RPMI7951 (cell line): ENCODE data around the gene FERMT2. TPM values are rescaled to one million over a fixed set of nuclear protein-coding genes. Genes with fewer than 3 reads are reported as not detected.
"Not testable (repeated sequence)": the region's sequence is repeated elsewhere in the genome, so short reads cannot be mapped to it uniquely, and the experiment has no call there.

Experiments used
- DNase-seq: peaks from one replicate; pipeline ENCODE4 v3.0.0-alpha.2; 2012; ENCODE audit warnings: low read depth
- total RNA-seq: library from RNA; depleted of rRNA; stranded (reverse); fragments of >200 nt; shearing (Covaris generic); gene quantifications from 2 replicates; pipeline ENCODE4 v1.2.3, GENCODE V29; 2014

FERMT2 gene
- total RNA-seq, 1 experiment from 2014 or later = 84.1 TPM

DNA sequence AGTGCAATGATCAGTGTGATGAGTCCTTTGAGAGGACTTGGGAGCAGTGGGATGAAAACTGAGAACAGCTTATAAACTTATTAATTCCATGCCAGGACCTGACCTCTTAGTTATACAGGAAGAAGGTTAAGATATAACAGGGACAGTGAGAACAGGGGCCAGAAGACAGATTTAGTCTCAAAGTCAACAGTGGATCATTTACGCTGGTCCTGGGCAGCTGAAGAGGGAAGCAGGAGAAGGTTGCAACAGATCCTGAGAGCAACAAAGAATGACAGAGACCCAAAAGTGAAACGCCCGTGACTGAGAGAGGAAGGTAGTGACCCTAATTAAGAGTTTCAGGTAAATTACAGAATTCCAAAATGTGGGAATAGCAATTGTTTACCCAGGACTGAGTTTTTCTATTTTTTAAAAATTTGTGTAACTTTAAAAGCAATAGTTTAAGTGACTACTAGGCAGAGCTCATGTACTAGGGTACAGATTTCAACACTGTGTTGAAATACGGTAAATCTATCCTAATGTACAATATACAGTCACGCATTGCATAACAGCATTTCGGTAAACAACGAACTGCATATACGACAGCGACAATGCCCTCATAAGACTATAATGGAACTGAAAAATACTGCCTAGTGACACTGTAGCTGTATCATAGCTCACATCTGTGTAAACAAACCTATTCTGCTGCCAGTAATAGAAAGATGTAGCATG lies 81.8 kb downstream of the FERMT2 start:
- no peak for DNase-seq

DNA sequence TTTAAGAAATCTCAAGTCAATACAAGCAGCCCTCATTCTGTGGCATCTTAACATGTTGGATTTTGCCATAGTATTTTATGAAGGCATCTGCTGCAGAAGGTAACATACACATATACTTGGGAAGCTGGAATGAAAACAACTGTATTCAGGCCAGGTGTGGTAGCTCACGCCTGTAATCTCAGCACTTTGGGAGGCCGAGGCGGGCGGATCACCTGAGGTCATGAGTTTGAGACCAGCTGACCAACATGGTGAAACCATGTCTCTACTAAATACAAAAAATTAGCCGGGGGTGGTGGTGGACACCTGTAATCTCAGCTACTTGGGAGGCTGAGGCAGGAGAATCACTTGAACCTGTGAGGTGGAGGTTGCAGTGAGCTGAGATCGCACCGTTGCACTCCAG lies 86.0 kb downstream of the FERMT2 start:
- DNase-seq = not testable (repeated sequence)

- no peak for DNase-seq
Observed at GRCh38 chr14:52863334-52863700, 87.5 kb downstream of the FERMT2 start.

- peak; percentile 40 for DNase-seq
Observed at GRCh38 chr14:52862632-52863333, 88.1 kb downstream of the FERMT2 start.

DNA sequence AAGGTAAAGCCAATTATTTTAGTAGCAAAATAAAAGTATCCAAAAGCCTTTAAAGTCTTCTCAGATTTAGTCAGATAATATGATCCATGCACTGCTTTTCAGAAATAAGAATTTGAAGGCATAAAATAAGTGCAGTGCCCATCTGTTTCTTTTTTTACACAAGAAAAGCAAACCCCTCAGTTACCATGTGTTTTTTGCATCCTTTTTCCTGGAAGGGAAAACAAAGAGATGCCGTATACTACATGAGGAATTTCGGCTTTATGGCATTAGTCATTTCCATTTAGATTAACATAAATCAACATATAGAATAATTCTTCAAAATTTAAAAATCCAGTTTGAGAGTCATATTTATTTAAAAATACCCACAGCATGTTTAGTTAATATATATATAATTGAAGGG lies 89.4 kb downstream of the FERMT2 start:
- DNase-seq = no peak

GRCh38 chr14:52860910-52861309 lies 89.9 kb downstream of the FERMT2 start:
- DNase-seq = no peak

DNA sequence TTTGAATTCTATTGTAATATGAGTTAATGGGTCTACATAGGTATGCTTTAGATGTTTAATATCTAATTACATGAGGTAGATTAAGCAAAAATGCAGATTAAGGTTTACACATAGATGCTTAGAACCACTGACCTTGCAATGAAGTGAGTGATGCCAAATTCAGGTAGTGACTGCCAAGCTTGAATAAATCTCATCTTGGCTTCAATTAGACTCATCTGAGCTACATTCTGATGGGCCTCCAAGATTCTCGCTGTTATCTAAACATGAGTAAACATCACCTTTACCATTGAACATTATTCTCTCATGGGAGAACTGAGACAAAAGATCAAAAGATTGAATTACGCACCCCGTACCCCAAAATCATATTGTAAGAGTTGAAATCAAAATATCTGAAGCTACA lies 90.6 kb downstream of the FERMT2 start:
- no peak for DNase-seq

GRCh38 chr14:52856139-52856538 lies 94.7 kb downstream of the FERMT2 start:
- no peak for DNase-seq

DNA sequence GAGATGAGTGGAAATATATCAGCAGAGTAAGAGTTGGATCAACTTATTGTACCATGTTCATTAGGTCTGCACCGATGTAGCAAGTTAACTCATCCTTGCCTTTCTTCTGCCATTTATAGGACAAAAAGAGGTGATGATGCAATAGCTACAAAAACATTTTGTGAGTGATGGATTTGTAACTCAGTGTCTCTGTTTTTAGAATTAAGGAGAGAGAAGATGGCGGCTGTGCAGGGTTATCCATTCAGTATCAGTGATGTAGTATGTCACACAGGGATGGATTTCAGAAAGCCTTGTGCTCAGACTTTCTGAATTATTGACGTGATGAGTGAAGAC lies 97.4 kb downstream of the FERMT2 start:
- no peak for DNase-seq

DNA sequence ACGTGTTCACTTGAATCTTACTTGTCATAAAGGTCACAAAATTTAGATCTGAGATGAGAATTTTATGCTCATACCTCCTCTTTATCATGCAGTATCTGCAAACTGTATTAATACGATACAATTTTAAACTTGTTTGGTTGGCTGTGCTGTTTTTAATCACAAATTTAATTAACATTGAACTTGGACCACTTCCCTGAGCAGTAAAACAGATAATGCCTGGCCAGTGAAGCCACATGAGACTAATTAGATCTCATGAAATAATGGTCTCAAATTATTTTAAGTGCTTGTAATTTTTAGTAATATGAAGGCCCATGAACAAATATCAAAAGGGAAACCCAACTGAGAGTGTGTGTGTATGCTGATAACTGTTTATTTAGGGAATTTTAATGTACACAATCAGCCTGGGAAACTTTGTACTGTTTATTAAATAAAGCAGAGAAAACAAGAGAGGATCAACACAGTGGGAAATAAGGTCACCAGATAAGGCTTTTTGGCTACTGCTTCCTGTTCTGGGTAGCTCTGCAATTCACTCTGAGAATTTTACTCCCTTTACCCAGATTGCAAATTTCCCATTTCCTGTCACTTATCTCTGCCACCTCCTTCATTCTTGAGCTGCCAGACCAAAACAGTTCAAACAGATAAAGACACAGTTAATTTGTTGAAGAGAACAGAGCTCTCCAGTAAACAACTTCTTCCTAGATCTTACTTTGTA lies 97.9 kb downstream of the FERMT2 start:
- DNase-seq = no peak

- peak; percentile 23 for DNase-seq
Observed at GRCh38 chr14:52850451-52850909, 100.4 kb downstream of the FERMT2 start.

DNA sequence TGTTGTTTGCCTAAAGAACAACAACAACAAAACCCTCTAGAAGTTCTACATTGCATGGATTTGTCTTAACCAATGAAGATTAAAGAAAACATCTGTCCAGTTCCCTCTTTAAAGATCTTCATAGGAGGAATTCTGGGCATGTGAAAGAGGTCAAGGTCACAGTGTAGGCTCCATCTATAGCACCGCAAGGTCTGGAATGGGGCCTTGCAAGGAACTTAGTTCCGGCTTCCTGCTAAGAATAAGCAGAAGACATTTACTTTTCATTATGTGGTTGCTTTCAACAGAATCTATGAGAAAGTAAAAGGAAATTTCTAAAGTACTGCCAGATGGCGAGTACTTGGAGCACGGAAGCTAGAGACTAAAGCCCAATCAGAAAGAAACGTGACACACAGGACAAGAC lies 102.2 kb downstream of the FERMT2 start:
- no peak for DNase-seq

GRCh38 chr14:52846591-52846990 lies 104.3 kb downstream of the FERMT2 start:
- no peak for DNase-seq

GRCh38 chr14:52845081-52845480 lies 105.8 kb downstream of the FERMT2 start:
- DNase-seq = no peak

GRCh38 chr14:52844262-52845060 lies 106.4 kb downstream of the FERMT2 start:
- no peak for DNase-seq

- peak; percentile 72 for DNase-seq
Observed at GRCh38 chr14:52840877-52841276, 110.0 kb downstream of the FERMT2 start.

DNA sequence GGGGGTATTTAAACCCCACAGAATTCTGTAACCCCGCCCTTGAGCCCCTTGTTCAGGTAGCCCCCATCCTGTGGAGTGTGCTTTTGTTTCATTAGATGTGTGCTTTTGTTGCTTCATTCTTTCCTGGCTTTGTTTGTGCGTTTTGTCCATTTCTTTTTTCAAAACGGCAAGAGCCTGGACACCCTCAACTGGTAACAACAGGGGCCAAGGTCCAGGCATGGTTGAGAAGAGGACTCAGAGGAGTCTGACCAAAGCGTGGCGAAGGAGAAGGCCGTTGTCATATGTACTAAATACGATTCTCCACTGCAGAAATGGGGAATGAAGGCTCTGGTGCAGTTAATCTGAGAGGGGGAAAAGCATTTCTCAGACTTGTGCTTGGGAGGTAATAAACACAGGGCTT lies 113.4 kb downstream of the FERMT2 start:
- no peak for DNase-seq

GRCh38 chr14:52836063-52836462 lies 114.8 kb downstream of the FERMT2 start:
- DNase-seq = no peak

DNA sequence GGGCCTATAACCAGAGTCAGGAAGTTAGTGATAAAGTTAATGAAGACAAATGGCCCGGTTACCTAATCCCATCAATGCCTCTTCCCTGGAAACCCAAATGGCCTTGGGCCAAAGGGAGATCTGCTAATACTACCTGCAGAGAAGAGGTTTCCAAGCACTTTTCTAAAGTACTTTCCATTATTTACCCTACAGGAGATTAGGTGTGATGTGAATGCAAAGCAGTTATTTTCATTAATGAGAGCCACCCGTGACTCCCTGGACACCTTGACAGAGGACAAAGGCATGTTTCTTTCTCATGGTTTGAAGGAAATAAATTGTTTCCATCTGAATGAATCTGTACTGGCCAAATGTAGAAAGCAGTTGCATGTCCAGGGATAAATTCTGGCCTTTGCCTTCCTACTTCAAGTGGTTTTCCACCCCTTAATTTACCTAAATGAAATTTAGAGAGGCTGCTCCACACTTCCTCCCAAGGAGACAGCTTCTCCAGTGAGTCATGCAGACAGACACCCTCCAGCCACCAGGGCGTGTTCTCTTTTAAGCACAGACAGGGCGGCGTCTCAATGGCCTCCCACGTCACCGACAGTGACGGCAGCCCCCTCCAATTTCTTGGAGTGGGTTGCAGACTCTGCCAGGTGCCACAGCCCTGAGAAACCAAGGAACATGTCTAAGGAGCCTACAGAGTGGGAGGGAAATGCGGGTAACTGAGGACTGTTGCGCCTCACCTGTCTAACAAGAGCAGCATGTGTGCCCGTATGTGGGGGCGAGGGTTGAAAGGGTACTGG lies 115.5 kb downstream of the FERMT2 start:
- peak; percentile 80 for DNase-seq

DNA sequence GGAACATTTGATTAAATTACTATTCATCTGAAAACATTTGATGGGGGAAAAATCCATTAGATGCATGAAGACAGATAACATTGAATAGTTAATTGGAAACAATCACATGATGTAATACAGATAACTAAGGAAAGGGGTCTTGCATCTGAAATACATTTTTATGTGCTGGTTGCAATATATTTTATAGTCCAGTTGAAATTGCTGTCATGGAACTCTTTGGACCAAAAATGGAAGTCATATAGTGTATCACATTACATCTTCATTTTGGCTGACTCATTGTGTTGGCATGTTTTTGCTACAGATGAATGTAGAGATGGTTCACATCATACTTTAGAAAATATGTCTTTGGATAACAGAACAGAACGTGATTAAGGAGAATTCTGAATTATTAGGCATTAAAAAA lies 116.4 kb downstream of the FERMT2 start:
- DNase-seq = peak; percentile 73

DNA sequence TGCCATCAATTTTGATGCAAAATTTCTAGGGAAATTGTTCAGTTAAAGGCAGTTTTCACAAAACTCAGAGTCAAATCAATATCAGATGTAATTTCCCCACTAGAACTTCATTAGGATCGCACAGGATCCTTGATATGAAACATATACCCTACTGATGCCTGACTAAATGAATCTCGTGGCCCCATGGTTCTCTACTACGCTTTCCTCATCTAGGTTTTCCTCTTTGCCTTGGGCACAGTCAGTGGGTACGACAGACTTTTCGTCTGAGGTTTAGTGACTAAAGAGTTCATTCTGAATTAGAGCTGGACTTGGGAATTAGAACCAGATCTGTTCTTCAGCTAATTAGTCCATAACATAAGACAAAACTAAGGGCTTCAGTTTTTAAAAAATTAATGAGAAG lies 117.0 kb downstream of the FERMT2 start:
- DNase-seq = peak; percentile 48
